CD14-positive monocyte (primary cell): ENCODE data around the gene STARD13. TPM values are rescaled to one million over a fixed set of nuclear protein-coding genes. Genes with fewer than 3 reads are reported as not detected.

Experiments
- DNase-seq, 3 donors: peaks; one replicate each; pipeline ENCODE4 v3.0.0-alpha.2; 2011 to 2022
- H2AFZ ChIP-seq: 2 replicates; pipeline ENCODE4 v1.6.0; 2012; ENCODE audit warnings: mild to moderate bottlenecking, low read depth, low read length, inconsistent platforms; ENCODE audit not compliant: insufficient read depth, poor library complexity, severe bottlenecking
- H3K27ac ChIP-seq, 2 donors: 1 replicate in 1 of 2; 2 replicates in 1 of 2; pipeline ENCODE4 v1.5.1; 2012 to 2013; ENCODE audit warnings: low read length in 2 of 2, control low read depth in 1 of 2, inconsistent platforms in 1 of 2, low read depth in 1 of 2, mild to moderate bottlenecking in 1 of 2
- H3K27me3 ChIP-seq, 2 donors: one replicate each; pipeline versions ENCODE4 v1.6.0 to v1.6.1; 2011 to 2013; ENCODE audit warnings: low read length in 2 of 2; ENCODE audit not compliant: control insufficient read depth in 2 of 2, insufficient read depth in 2 of 2
- H3K36me3 ChIP-seq, 2 donors: replicated peaks in 1 of 2; 1 replicate in 1 of 2; 2 replicates in 1 of 2; pipeline versions ENCODE4 v1.5.1 to v1.6.1; 2012 to 2013; ENCODE audit warnings: low read length in 2 of 2, control low read depth in 1 of 2, inconsistent platforms in 1 of 2, mild to moderate bottlenecking in 1 of 2; ENCODE audit not compliant: insufficient read depth in 2 of 2, control insufficient read depth in 1 of 2
- H3K4me1 ChIP-seq, 2 donors: 1 replicate in 1 of 2; 2 replicates in 1 of 2; pipeline versions ENCODE4 v1.5.1 to v1.6.1; 2012 to 2013; ENCODE audit warnings: low read length in 2 of 2, control low read depth in 1 of 2, inconsistent platforms in 1 of 2, mild to moderate bottlenecking in 1 of 2, moderate library complexity in 1 of 2; ENCODE audit not compliant: insufficient read depth in 2 of 2, control insufficient read depth in 1 of 2
- H3K4me2 ChIP-seq: replicated peaks from 2 replicates; pipeline ENCODE3; 2012; ENCODE audit warnings: low read length, moderate library complexity, mild to moderate bottlenecking; ENCODE audit not compliant: poor library complexity, severe bottlenecking; ENCODE audit errors: extremely low read depth
- H3K4me3 ChIP-seq, 3 experiments: fragments of 200-600 bp in 1 of 3; sonication (generic) in 1 of 3; replicated peaks in 1 of 3; 1 replicate in 2 of 3; 2 replicates in 1 of 3; pipeline ENCODE4 v1.5.1; 2011 to 2013; ENCODE audit warnings: low read length in 3 of 3, mild to moderate bottlenecking in 3 of 3, control low read depth in 2 of 3, low read depth in 2 of 3, inconsistent platforms in 1 of 3, moderate library complexity in 1 of 3
- H3K79me2 ChIP-seq: 2 replicates; pipeline ENCODE4 v1.6.0; 2012; ENCODE audit warnings: mild to moderate bottlenecking, control low read depth, inconsistent platforms, low read length, moderate library complexity; ENCODE audit not compliant: insufficient read depth
- H3K9ac ChIP-seq: 2 replicates; pipeline ENCODE4 v1.6.0; 2017; ENCODE audit warnings: low read length, mild to moderate bottlenecking; ENCODE audit not compliant: insufficient read depth, poor library complexity, severe bottlenecking
- H3K9me3 ChIP-seq, 2 donors: replicated peaks in 1 of 2; 1 replicate in 1 of 2; 2 replicates in 1 of 2; pipeline versions ENCODE4 v1.5.1 to v1.6.1; 2012 to 2013; ENCODE audit warnings: low read length in 2 of 2, control low read depth in 1 of 2; ENCODE audit not compliant: control insufficient read depth in 1 of 2, insufficient read depth in 1 of 2
- H4K20me1 ChIP-seq: 2 replicates; pipeline ENCODE4 v1.6.0; 2012; ENCODE audit warnings: mild to moderate bottlenecking, low read length, control low read depth, moderate library complexity; ENCODE audit not compliant: insufficient read depth
- H3K27ac Mint-ChIP-seq, 7 donors: one replicate each; pipeline ENCODE4 v1.8.0; 2020; ENCODE audit warnings: mild to moderate bottlenecking in 7 of 7, mixed read lengths in 7 of 7, moderate library complexity in 6 of 7, inconsistent platforms in 2 of 7
- H3K27me3 Mint-ChIP-seq, 3 donors: one replicate each; pipeline ENCODE4 v1.8.0; 2021 to 2022; ENCODE audit warnings: low read depth in 3 of 3, mild to moderate bottlenecking in 3 of 3, mixed read lengths in 3 of 3, moderate library complexity in 3 of 3, inconsistent platforms in 1 of 3
- H3K36me3 Mint-ChIP-seq, 2 donors: one replicate each; pipeline ENCODE4 v1.8.0; 2020; ENCODE audit warnings: mixed read lengths in 2 of 2, inconsistent platforms in 1 of 2, mild to moderate bottlenecking in 1 of 2
- H3K4me1 Mint-ChIP-seq: one replicate; pipeline ENCODE4 v1.8.0; 2020; ENCODE audit warnings: mild to moderate bottlenecking, mixed read lengths
- H3K4me3 Mint-ChIP-seq, 2 donors: one replicate each; pipeline ENCODE4 v1.8.0; 2020; ENCODE audit warnings: mild to moderate bottlenecking in 2 of 2, mixed read lengths in 2 of 2, moderate library complexity in 1 of 2
- H3K9me3 Mint-ChIP-seq, 7 donors: one replicate each; pipeline ENCODE4 v1.8.0; 2020 to 2022; ENCODE audit warnings: mixed read lengths in 7 of 7, mild to moderate bottlenecking in 6 of 7, moderate library complexity in 6 of 7, inconsistent platforms in 2 of 7
- CTCF ChIP-seq: fragments of 200-600 bp; IDR thresholded peaks from one replicate; pipeline ENCODE4 v1.8.0; 2022; ENCODE audit warnings: antibody characterized with exemption, mild to moderate bottlenecking
- WGBS: methylation state at CpG from one replicate; pipeline ENCODE4 v1.1.5; 2013; ENCODE audit warnings: missing lambda C conversion rate; ENCODE audit not compliant: insufficient coverage; 5-methylcytosine and 5-hydroxymethylcytosine counted together
- intact Hi-C, 2 donors: fragments of 100-400 bp; cut with micrococcal nuclease; formaldehyde crosslinking; loops; one replicate each; pipeline versions ENCODE4 v1.15.0 to v1.15.1; 2023
- polyA plus RNA-seq, 3 donors: library from polyadenylated mRNA; depleted of rRNA in 1 of 3; unstranded in 2 of 3; stranded (reverse) in 1 of 3; fragments of 300-500 nt in 2 of 3; fragments of >200 nt in 1 of 3; fragmentation: Illumina TruSeq in 2 of 3; gene quantifications; 1 replicate in 2 of 3; 2 replicates in 1 of 3; pipeline ENCODE4 v1.2.3, GENCODE V29; 2012 to 2021

STARD13 gene
- polyA plus RNA-seq, 3 donors = 0.37 to 0.69 (median 0.60) TPM

DNA sequence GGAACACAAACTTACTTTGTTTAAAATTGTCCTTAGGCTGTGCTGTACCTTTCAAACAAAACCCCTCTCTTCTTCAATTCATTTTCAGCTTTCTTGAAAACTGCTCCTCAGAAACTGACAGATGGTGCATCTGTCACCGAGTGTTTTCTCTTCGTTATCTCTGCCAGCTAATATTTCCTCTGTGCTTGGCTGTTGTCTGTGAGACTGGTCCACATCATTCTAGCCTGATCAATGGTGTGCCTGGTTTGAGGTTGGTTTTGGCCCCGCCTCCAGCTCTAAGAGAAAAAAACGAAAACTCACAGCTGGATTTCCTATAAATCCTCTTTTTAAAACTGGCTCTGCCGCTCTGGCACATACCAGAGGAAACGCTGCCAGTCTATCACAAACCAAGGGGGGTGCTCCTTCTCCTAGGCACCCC is 79.7 kb downstream of the STARD13 start:
- Histone ChIP-seq H3K4me1 (peaks cover 7 to 8% of the 10 kb centered on the region in 2 donors), H3K9ac (no peak overlapping the region)
- peaks cover 40% of the 10 kb centered on the region for H3K4me1 Mint-ChIP-seq

GRCh38 chr13:33205224-33205623 is 80.3 kb downstream of the STARD13 start:
- intact Hi-C loops = no loop called here
- WGBS = 80% methylated on average over 1 of the region's 4 CpGs
- DNase-seq = no peak
- Histone ChIP-seq H3K36me3 (no peaks in the 10 kb centered on the region), H3K4me1 (peaks cover 7 to 8% of the 10 kb centered on the region in 2 donors), H3K27me3 (no peaks in the 10 kb centered on the region), H2AFZ (no peak overlapping the region), H3K9ac (no peak overlapping the region), H3K79me2 (no peaks in the 10 kb centered on the region), H3K4me3 (no peak overlapping the region), H3K9me3 (no peaks in the 10 kb centered on the region), H3K4me2 (no peak overlapping the region), H3K27ac (no peak overlapping the region), H4K20me1 (no peaks in the 10 kb centered on the region)
- no peak overlapping the region for H3K4me3 Mint-ChIP-seq
- H3K4me1 Mint-ChIP-seq = peaks cover 40% of the 10 kb centered on the region
- H3K36me3 Mint-ChIP-seq = no peaks in the 10 kb centered on the region
- peaks cover 0 to 5% (median 0%) of the 10 kb centered on the region in 7 donors for H3K9me3 Mint-ChIP-seq
- peaks cover 0 to 5% (median 3%) of the 10 kb centered on the region in 3 donors for H3K27me3 Mint-ChIP-seq
- TF ChIP-seq CTCF = no peak
- no peak overlapping the region for H3K27ac Mint-ChIP-seq

More for the DNA sequence above, 79.7 kb downstream of the STARD13 start:
- no peaks in the 10 kb centered on the region for H3K36me3 Mint-ChIP-seq
- H3K27ac ChIP-seq = no peak overlapping the region
- no peak for DNase-seq
- no peaks in the 10 kb centered on the region for H3K36me3 ChIP-seq
- peak overlapping the region; percentile 46 for H2AFZ ChIP-seq
- H3K4me3 Mint-ChIP-seq = peak overlapping the region in 1 of 2 donors; percentile 12
- no peak overlapping the region for H3K4me2 ChIP-seq
- H3K9me3 ChIP-seq = no peaks in the 10 kb centered on the region
- no peaks in the 10 kb centered on the region for H4K20me1 ChIP-seq
- H3K27ac Mint-ChIP-seq = peak overlapping the region in 2 of 7 donors; percentile 7 to 43
- TF ChIP-seq CTCF = no peak
- no peak overlapping the region for H3K4me3 ChIP-seq
- H3K27me3 Mint-ChIP-seq = peaks cover 0 to 5% (median 3%) of the 10 kb centered on the region in 3 donors
- H3K79me2 ChIP-seq = no peaks in the 10 kb centered on the region
- intact Hi-C loops = no loop called here
- WGBS = no CpG with 5 or more reads among the region's 6 CpGs
- H3K27me3 ChIP-seq = no peaks in the 10 kb centered on the region
- peaks cover 0 to 5% (median 0%) of the 10 kb centered on the region in 7 donors for H3K9me3 Mint-ChIP-seq
